Ascending aorta (tissue), 2 donors: Measurements from ENCODE around the gene KDM4D. TPM values are rescaled to one million over a fixed set of nuclear protein-coding genes. Genes with fewer than 3 reads are reported as not detected.

Experiments
- DNase-seq, 2 donors: peaks; one replicate each; pipeline ENCODE4 v3.0.0-alpha.2; 2019; ENCODE audit warnings: low spot score in 2 of 2
- H3K27ac ChIP-seq, 2 donors: fragments of 200-600 bp; sonication (generic); one replicate each; pipeline ENCODE4 v1.5.1; 2016 to 2017; ENCODE audit warnings: mild to moderate bottlenecking in 1 of 2
- H3K27me3 ChIP-seq: fragments of 200-600 bp; sonication (generic); one replicate; pipeline ENCODE4 v1.5.1; 2017
- H3K36me3 ChIP-seq, 2 donors: fragments of 200-600 bp; sonication (generic); one replicate each; pipeline ENCODE4 v1.5.1; 2016
- H3K4me1 ChIP-seq, 2 donors: fragments of 200-600 bp; sonication (generic); one replicate each; pipeline ENCODE4 v1.5.1; 2016 to 2017; ENCODE audit warnings: mild to moderate bottlenecking in 1 of 2
- H3K4me3 ChIP-seq, 2 donors: fragments of 200-600 bp; sonication (generic); one replicate each; pipeline ENCODE4 v1.5.1; 2016 to 2017; ENCODE audit warnings: mild to moderate bottlenecking in 1 of 2
- H3K9me3 ChIP-seq, 2 donors: fragments of 200-600 bp; sonication (generic); one replicate each; pipeline ENCODE4 v1.5.1; 2016
- CTCF ChIP-seq, 3 experiments: fragments of 200-600 bp in 2 of 3; fragments of 450-650 bp in 1 of 3; sonication (generic) in 2 of 3; IDR thresholded peaks; one replicate each; pipeline ENCODE4 v1.5.1; 2016 to 2019; ENCODE audit warnings: antibody characterized with exemption in 3 of 3, mild to moderate bottlenecking in 1 of 3, moderate library complexity in 1 of 3
- intact Hi-C: fragments of 100-400 bp; cut with DNase I; formaldehyde crosslinking; loops from one replicate; pipeline ENCODE4 v1.15.1; 2023
- total RNA-seq: library from RNA; depleted of rRNA; stranded (reverse); fragments of >200 nt; gene quantifications from one replicate; pipeline ENCODE4 v1.1.0, GENCODE V29; 2016

Gene KDM4D
- total RNA-seq, 1 donor from 2014 or later = not detected

GRCh38 chr11:94974178-94974577 is 669 bp downstream of the KDM4D start:
- Histone ChIP-seq H3K9me3 (no peaks in the 10 kb centered on the region), H3K27ac (peak overlapping the region in 1 of 2 donors; percentile 76), H3K27me3 (no peaks in the 10 kb centered on the region), H3K4me1 (peaks cover 0 to 8% of the 10 kb centered on the region in 2 donors), H3K36me3 (peaks cover 23 to 25% of the 10 kb centered on the region in 2 donors), H3K4me3 (peak overlapping the region; percentile 69 to 96)
- intact Hi-C loops = loop anchor here (5.0 to 10.0 kb wide), 4 partner anchors 118 to 1418 kb away; partner anchors contain the start of genes AMOTL1 and JRKL
- DNase-seq = no peak
- TF ChIP-seq CTCF (IDR thresholded peaks at IDR 0.05) = no peak

DNA sequence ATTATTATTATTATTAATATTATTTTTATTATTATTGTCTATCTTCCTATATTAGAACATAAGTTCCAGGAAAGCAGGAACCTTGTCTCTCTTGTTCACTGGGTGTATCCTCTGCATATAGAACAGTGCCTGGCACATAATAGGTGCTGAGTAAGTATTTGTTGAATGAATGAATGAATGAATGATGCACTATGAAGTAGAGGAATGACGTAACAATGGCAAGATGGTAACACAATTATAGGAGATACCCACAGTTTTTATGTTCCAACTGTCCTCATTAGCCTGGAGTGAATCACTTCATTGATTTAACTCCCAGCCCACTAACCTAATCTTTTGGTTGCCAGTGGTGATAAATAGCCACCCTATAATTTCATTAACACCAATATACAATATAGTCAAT is 2.1 kb downstream of the KDM4D start:
- Histone ChIP-seq H3K27ac (no peak overlapping the region), H3K36me3 (peaks cover 9 to 11% of the 10 kb centered on the region in 2 donors), H3K27me3 (no peaks in the 10 kb centered on the region), H3K4me1 (peaks cover 0 to 8% of the 10 kb centered on the region in 2 donors), H3K4me3 (no peak overlapping the region), H3K9me3 (no peaks in the 10 kb centered on the region)
- intact Hi-C loops = loop anchor here (10.0 kb wide), 1 partner anchor 211 kb away; the partner anchor contains the start of gene AMOTL1
- DNase-seq = no peak
- TF ChIP-seq CTCF (IDR thresholded peaks at IDR 0.05) = no peak

DNA sequence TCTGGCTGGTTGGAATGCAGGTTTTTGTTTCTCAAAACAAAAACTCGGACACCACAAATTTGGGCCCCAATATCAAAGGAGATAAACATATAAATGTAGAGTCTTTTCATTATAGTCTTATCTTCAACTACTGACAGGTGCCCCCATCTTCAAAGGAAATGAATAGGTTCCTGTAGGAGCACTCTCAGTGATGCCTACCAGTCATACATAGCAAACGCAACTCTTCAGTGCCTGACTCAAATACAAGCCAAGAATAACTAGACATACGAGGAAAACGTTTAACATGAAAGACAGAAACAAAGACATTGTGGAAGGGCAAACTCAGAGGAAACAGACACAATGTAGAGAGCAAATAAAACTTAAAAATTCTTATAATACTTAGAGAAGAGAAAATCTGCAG is 13.9 kb downstream of the KDM4D start:
- no peak for TF ChIP-seq CTCF (IDR thresholded peaks at IDR 0.05)

DNA sequence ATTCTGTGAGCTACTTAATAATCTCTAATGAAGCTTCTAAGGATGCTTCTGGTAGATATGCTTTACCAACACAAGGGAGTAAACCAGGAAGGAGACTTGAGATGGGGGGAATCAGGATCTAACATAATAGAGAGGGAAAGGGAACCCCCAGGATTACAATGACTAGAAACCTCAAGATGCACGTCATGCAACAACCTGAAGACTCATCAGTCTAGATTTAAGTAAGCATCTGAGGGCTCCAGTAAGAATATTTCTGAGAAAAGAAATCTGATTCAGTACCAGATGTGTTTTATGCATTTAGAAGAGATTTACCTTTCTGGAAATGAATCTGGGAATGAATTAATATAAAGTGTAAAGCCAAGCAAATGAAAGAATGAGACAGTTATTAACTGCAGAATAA is 15.2 kb downstream of the KDM4D start:
- DNase-seq = no peak
- intact Hi-C loops = no loop called here
- H3K27ac ChIP-seq = no peak overlapping the region
- no peak for TF ChIP-seq CTCF (IDR thresholded peaks at IDR 0.05)
- no peaks in the 10 kb centered on the region for H3K36me3 ChIP-seq
- H3K9me3 ChIP-seq = no peaks in the 10 kb centered on the region
- no peak overlapping the region for H3K4me3 ChIP-seq
- no peaks in the 10 kb centered on the region for H3K27me3 ChIP-seq
- H3K4me1 ChIP-seq = no peaks in the 10 kb centered on the region

More for the DNA sequence above, 13.9 kb downstream of the KDM4D start:
- H3K4me3 ChIP-seq = no peak overlapping the region
- H3K9me3 ChIP-seq = no peaks in the 10 kb centered on the region
- no peaks in the 10 kb centered on the region for H3K36me3 ChIP-seq
- H3K27ac ChIP-seq = no peak overlapping the region
- intact Hi-C loops = no loop called here
- H3K4me1 ChIP-seq = no peaks in the 10 kb centered on the region
- no peaks in the 10 kb centered on the region for H3K27me3 ChIP-seq
- DNase-seq = no peak

GRCh38 chr11:94993400-94993943 is 20.0 kb downstream of the KDM4D start:
- Histone ChIP-seq H3K36me3 (no peaks in the 10 kb centered on the region), H3K4me1 (no peaks in the 10 kb centered on the region), H3K4me3 (no peak overlapping the region), H3K27me3 (no peaks in the 10 kb centered on the region), H3K9me3 (no peaks in the 10 kb centered on the region), H3K27ac (no peak overlapping the region)
- DNase-seq = no peak
- TF ChIP-seq CTCF (IDR thresholded peaks at IDR 0.05) = no peak
- intact Hi-C loops = no loop called here

DNA sequence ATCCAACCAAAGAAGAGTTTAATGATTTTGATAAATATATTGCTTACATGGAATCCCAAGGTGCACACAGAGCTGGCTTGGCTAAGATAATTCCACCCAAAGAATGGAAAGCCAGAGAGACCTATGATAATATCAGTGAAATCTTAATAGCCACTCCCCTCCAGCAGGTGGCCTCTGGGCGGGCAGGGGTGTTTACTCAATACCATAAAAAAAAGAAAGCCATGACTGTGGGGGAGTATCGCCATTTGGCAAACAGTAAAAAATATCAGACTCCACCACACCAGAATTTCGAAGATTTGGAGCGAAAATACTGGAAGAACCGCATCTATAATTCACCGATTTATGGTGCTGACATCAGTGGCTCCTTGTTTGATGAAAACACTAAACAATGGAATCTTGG is 23.9 kb downstream of the KDM4D start:
- no peak for DNase-seq
- Histone ChIP-seq H3K36me3 (peaks cover 0 to 3% of the 10 kb centered on the region in 2 donors), H3K4me3 (no peak overlapping the region), H3K27me3 (no peaks in the 10 kb centered on the region), H3K4me1 (no peaks in the 10 kb centered on the region), H3K27ac (no peak overlapping the region), H3K9me3 (no peaks in the 10 kb centered on the region)
- TF ChIP-seq CTCF (IDR thresholded peaks at IDR 0.05) = no peak
- intact Hi-C loops = no loop called here
